MCF 10A (cell line): ENCODE measurements around the gene PPP5C. TPM values are rescaled to one million over a fixed set of nuclear protein-coding genes. Genes with fewer than 3 reads are reported as not detected.

ENCODE experiments used
- BruUV-seq: library from RNA; stranded (reverse); fragments of 400-500 nt; replicated peaks from 2 replicates; lab custom pipeline; 2021; lab: Mats Ljungman, UMichigan
- CTCF ChIA-PET: fragments of 300-600 bp; sonication (Branson Sonifier 250); formaldehyde crosslinking; extraction: SDS; loops from one replicate; lab custom pipeline; 2021; ENCODE audit warnings: antibody characterized with exemption, inconsistent platforms; lab: Yijun Ruan, JAX
- POLR2A ChIA-PET: fragments of 300-600, 350-650 bp; sonication (Branson Sonifier 250); formaldehyde crosslinking; extraction: SDS; loops from one replicate; lab custom pipeline; 2020; ENCODE audit warnings: antibody characterized with exemption, inconsistent platforms; lab: Yijun Ruan, JAX
- DNase-seq: peaks from one replicate; pipeline ENCODE4 v3.0.0-alpha.2; 2018; ENCODE audit not compliant: unreplicated experiment
- H3K27ac Mint-ChIP-seq: one replicate; pipeline ENCODE4 v1.8.0; 2022; ENCODE audit warnings: mild to moderate bottlenecking, low read depth, mixed read lengths; ENCODE audit not compliant: unreplicated experiment
- H3K27me3 Mint-ChIP-seq: one replicate; pipeline ENCODE4 v1.8.0; 2022; ENCODE audit warnings: mixed read lengths; ENCODE audit not compliant: insufficient read depth, unreplicated experiment
- H3K36me3 Mint-ChIP-seq: one replicate; pipeline ENCODE4 v1.8.0; 2022; ENCODE audit warnings: mild to moderate bottlenecking, moderate library complexity, mixed read lengths; ENCODE audit not compliant: insufficient read depth, unreplicated experiment
- H3K4me1 Mint-ChIP-seq: one replicate; pipeline ENCODE4 v1.8.0; 2022; ENCODE audit warnings: mixed read lengths; ENCODE audit not compliant: insufficient read depth, unreplicated experiment
- H3K4me3 Mint-ChIP-seq: one replicate; pipeline ENCODE4 v1.8.0; 2022; ENCODE audit warnings: mild to moderate bottlenecking, moderate library complexity, mixed read lengths; ENCODE audit not compliant: unreplicated experiment
- H3K9me3 Mint-ChIP-seq: one replicate; pipeline ENCODE4 v1.8.0; 2022; ENCODE audit warnings: mixed read lengths; ENCODE audit not compliant: unreplicated experiment
- intact Hi-C: fragments of 100-400 bp; cut with micrococcal nuclease; formaldehyde crosslinking; loops from 2 replicates; pipeline ENCODE4 v1.14.1; 2022
- total RNA-seq: library from RNA; stranded (reverse); gene quantifications from 2 replicates; pipeline ENCODE4 v1.2.3, GENCODE V29; 2022
- TF ChIP-seq, protein P1 (sequence below): fragments of 200-600 bp; IDR thresholded peaks from one replicate; pipeline ENCODE4 v1.8.0; 2022; ENCODE audit warnings: antibody characterized with exemption, mild to moderate bottlenecking; ENCODE audit not compliant: unreplicated experiment

Gene PPP5C
- total RNA-seq, 1 experiment from 2014 or later: 81.5 TPM

DNA sequence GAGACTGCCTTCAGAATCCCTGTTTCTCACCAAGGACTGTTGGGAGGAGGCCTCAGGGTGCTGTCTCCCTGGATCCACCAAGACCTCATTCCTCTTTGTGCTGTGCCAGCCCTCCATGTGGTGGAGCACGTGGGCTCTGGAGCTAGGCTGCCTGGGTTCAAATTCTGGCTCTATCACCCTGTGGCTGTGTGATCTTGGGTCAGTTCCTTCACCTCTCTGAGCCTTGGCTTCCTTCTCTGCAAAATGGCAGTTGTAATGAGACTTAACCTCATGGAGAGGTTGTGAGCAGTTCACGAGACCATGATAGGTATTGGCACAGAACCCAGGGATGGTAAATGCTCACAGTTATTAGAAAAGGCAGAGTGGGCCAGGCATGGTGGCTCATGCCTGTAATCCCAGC, 75.5 kb downstream of the PPP5C start:
- no peaks in the 10 kb centered on the region for H3K36me3 Mint-ChIP-seq
- no peak overlapping the region for H3K4me3 Mint-ChIP-seq
- CTCF ChIA-PET: interaction anchor here (0.6 to 1.1 kb wide), 2 partner anchors 18 to 43 kb away, joined by 3 read pairs; no protein-coding TSS in a partner anchor
- H3K9me3 Mint-ChIP-seq: no peaks in the 10 kb centered on the region
- no peaks in the 10 kb centered on the region for H3K4me1 Mint-ChIP-seq
- TF ChIP-seq, protein P1, sequence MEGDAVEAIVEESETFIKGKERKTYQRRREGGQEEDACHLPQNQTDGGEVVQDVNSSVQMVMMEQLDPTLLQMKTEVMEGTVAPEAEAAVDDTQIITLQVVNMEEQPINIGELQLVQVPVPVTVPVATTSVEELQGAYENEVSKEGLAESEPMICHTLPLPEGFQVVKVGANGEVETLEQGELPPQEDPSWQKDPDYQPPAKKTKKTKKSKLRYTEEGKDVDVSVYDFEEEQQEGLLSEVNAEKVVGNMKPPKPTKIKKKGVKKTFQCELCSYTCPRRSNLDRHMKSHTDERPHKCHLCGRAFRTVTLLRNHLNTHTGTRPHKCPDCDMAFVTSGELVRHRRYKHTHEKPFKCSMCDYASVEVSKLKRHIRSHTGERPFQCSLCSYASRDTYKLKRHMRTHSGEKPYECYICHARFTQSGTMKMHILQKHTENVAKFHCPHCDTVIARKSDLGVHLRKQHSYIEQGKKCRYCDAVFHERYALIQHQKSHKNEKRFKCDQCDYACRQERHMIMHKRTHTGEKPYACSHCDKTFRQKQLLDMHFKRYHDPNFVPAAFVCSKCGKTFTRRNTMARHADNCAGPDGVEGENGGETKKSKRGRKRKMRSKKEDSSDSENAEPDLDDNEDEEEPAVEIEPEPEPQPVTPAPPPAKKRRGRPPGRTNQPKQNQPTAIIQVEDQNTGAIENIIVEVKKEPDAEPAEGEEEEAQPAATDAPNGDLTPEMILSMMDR: no peak
- no peak for DNase-seq
- no peak overlapping the region for H3K27ac Mint-ChIP-seq
- intact Hi-C loops: no loop called here
- H3K27me3 Mint-ChIP-seq: peaks cover 2% of the 10 kb centered on the region
- POLR2A ChIA-PET: no interaction called here
- BruUV-seq: no TSS peak

DNA sequence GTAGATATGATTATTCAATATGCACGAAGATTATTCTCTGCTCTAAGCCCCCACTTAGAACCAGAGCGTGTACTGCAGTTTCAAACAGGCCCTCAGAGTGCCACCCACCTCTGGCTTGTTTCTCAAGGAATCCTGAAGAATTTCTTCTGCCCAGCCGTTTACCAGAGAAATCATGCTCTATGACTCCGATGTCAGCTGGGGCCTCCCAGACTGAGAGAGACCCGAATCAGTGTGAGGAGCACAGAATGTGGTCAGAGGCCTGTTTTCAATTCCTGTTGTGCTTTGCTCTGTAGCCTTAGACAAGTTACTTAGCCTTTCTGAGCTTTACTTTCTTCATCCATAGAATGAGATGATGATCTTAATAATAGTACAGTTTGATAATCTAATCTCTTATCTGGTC, 76.3 kb downstream of the PPP5C start:
- Mint-ChIP-seq H3K9me3 (no peaks in the 10 kb centered on the region), H3K36me3 (peaks cover 5% of the 10 kb centered on the region), H3K27me3 (peaks cover 10% of the 10 kb centered on the region), H3K4me1 (no peaks in the 10 kb centered on the region), H3K27ac (no peak overlapping the region), H3K4me3 (no peak overlapping the region)
- no peak for DNase-seq
- no TSS peak for BruUV-seq
- intact Hi-C loops: no loop called here
- POLR2A ChIA-PET: no interaction called here
- CTCF ChIA-PET: interaction anchor here (0.7 kb wide), 1 partner anchor 61 kb away, joined by 3 read pairs; no protein-coding TSS in a partner anchor
- TF ChIP-seq, protein P1: no peak

- Mint-ChIP-seq H3K27me3 (peaks cover 10% of the 10 kb centered on the region), H3K27ac (no peak overlapping the region), H3K9me3 (no peaks in the 10 kb centered on the region), H3K4me3 (no peak overlapping the region), H3K36me3 (peaks cover 5% of the 10 kb centered on the region), H3K4me1 (no peaks in the 10 kb centered on the region)
- peak; percentile 24 for DNase-seq
- ChIA-PET POLR2A (no interaction called here), CTCF (interaction anchor here (0.6 to 1.5 kb wide), 2 partner anchors 25 to 31 kb away, joined by 3 read pairs; no protein-coding TSS in a partner anchor)
- intact Hi-C loops: no loop called here
- TF ChIP-seq, protein P1: no peak
- no TSS peak for BruUV-seq
Observed at GRCh38 chr19:46426035-46426505, 79.2 kb downstream of the PPP5C start.

DNA sequence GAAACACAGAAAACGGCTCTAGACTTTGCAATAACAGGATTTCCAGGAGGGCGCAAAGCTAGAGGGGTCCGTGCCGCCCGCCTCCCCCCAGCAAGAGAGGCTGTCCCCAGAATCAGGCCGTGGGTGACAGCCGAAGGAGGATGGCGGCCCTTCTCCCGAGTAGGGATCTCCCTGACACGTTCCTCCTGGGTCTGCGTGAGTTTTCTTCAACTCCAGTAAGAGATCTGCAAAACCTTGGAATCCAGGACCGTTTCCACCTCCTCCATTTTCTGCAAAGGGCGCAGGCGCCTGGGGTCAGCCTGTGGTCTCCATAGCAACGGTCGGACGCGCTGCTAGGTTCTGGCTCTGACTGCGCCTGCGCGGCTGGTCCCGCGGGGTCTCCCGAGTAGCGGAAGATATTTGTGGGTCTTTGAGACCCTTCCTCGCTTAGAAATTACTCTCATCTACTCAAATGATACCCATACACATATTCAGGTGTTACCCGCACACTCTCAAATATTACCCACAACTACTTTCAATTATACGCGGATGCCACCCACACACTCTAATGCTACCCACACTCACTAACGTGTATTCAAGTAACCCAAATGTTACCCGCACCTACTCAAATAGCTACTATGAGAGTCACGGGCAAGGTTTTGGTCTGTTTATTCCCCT, 79.7 kb downstream of the PPP5C start:
- Mint-ChIP-seq H3K27me3 (peaks cover 10% of the 10 kb centered on the region), H3K27ac (no peak overlapping the region), H3K4me3 (no peak overlapping the region), H3K9me3 (no peaks in the 10 kb centered on the region), H3K4me1 (no peaks in the 10 kb centered on the region), H3K36me3 (peaks cover 5% of the 10 kb centered on the region)
- ChIA-PET POLR2A (no interaction called here), CTCF (interaction anchor here (0.6 to 1.5 kb wide), 2 partner anchors 25 to 34 kb away, joined by 3 read pairs; no protein-coding TSS in a partner anchor)
- DNase-seq: no peak
- intact Hi-C loops: no loop called here
- TF ChIP-seq, protein P1: no peak
- BruUV-seq: no TSS peak
